PC-3 (cell line): ENCODE data around the gene ROS1. TPM values are rescaled to one million over a fixed set of nuclear protein-coding genes. Genes with fewer than 3 reads are reported as not detected.

Source experiments
- ATAC-seq: fragments of 200-7000 bp; cut with Tn5 transposase; 2 replicates; pipeline ENCODE4 v1.9.1; 2020; ENCODE audit warnings: mild to moderate bottlenecking, moderate library complexity
- BruUV-seq: library from RNA; stranded (reverse); fragments of 400-500 nt; replicated peaks from 2 replicates; lab custom pipeline; 2021; lab: Mats Ljungman, UMichigan
- CTCF ChIA-PET: fragments of 300-600 bp; sonication (Branson Sonifier 250); formaldehyde crosslinking; loops from one replicate; lab custom pipeline; 2022; ENCODE audit warnings: antibody characterized with exemption; lab: Charles Lee
- POLR2A ChIA-PET: fragments of 300-600 bp; sonication (Branson Sonifier 250); formaldehyde crosslinking; loops from one replicate; lab custom pipeline; 2022; ENCODE audit warnings: antibody characterized with exemption; ENCODE audit not compliant: unreplicated experiment; lab: Charles Lee
- DNase-seq: peaks from one replicate; pipeline ENCODE4 v3.0.0-alpha.2; 2015
- H2AFZ ChIP-seq: fragments of 300-600 bp; sonication (generic); 2 replicates; pipeline ENCODE4 v1.6.0; 2016; ENCODE audit warnings: antibody characterized with exemption, low read length
- H3F3A ChIP-seq: fragments of 300-600 bp; sonication (generic); one replicate; pipeline ENCODE4 v1.6.0; 2017; ENCODE audit warnings: antibody characterized with exemption, low read length, control low read depth, mild to moderate bottlenecking; ENCODE audit not compliant: unreplicated experiment
- H3K27ac ChIP-seq: fragments of 300-600 bp; sonication (generic); 2 replicates; pipeline ENCODE4 v1.5.1; 2016; ENCODE audit warnings: mild to moderate bottlenecking, low read length
- H3K27me3 ChIP-seq: fragments of 300-600 bp; sonication (generic); 2 replicates; pipeline ENCODE4 v1.6.1; 2016; ENCODE audit warnings: low read length, mixed read lengths
- H3K36me3 ChIP-seq: fragments of 300-600 bp; sonication (generic); 2 replicates; pipeline ENCODE4 v1.6.1; 2016; ENCODE audit warnings: low read depth, mixed run types, low read length, mixed read lengths
- H3K4me1 ChIP-seq: fragments of 300-600 bp; sonication (generic); 2 replicates; pipeline ENCODE4 v1.5.1; 2016; ENCODE audit warnings: low read length; ENCODE audit not compliant: insufficient read depth
- H3K4me2 ChIP-seq: fragments of 300-600 bp; sonication (generic); 2 replicates; pipeline ENCODE4 v1.6.0; 2016; ENCODE audit warnings: low read length
- H3K4me3 ChIP-seq: fragments of 300-600 bp; sonication (generic); 2 replicates; pipeline ENCODE4 v1.5.1; 2016; ENCODE audit warnings: mild to moderate bottlenecking, low read length, mixed read lengths
- H3K79me2 ChIP-seq: fragments of 300-600 bp; sonication (generic); 2 replicates; pipeline ENCODE4 v1.6.1; 2017; ENCODE audit warnings: low read length, mixed read lengths
- H3K9ac ChIP-seq: fragments of 300-600 bp; sonication (generic); 2 replicates; pipeline ENCODE4 v1.6.0; 2016; ENCODE audit warnings: mild to moderate bottlenecking, low read length
- H3K9me2 ChIP-seq: fragments of 300-600 bp; sonication (generic); replicated peaks from 2 replicates; pipeline ENCODE4 v1.6.1; 2016; ENCODE audit warnings: mixed run types, low read length, mixed read lengths
- H3K9me3 ChIP-seq: fragments of 300-600 bp; sonication (generic); 2 replicates; pipeline ENCODE4 v1.6.1; 2016; ENCODE audit warnings: low read length, mixed read lengths
- H4K20me1 ChIP-seq: fragments of 300-600 bp; sonication (generic); 2 replicates; pipeline ENCODE4 v1.6.1; 2016; ENCODE audit warnings: low read length, mixed read lengths
- EZH2 ChIP-seq: fragments of 300-600 bp; sonication (generic); IDR thresholded peaks from one replicate; pipeline ENCODE4 v1.6.1; 2017; ENCODE audit warnings: antibody characterized with exemption, mild to moderate bottlenecking, low read length; ENCODE audit not compliant: unreplicated experiment
- EZH2phosphoT487 ChIP-seq: fragments of 300-600 bp; sonication (generic); IDR thresholded peaks from 2 replicates; pipeline ENCODE4 v1.6.1; 2018; ENCODE audit warnings: mild to moderate bottlenecking, antibody characterized with exemption, low read length, borderline replicate concordance
- intact Hi-C: fragments of 100-400 bp; cut with micrococcal nuclease; formaldehyde crosslinking; loops from 2 replicates; pipeline ENCODE4 v1.9.0; 2023
- total RNA-seq: library from RNA; depleted of rRNA; stranded (reverse); fragments of >200 nt; gene quantifications from 2 replicates; pipeline ENCODE4 v1.2.3, GENCODE V29; 2014
- TF ChIP-seq, protein P1 (sequence below): fragments of 300-600 bp; sonication (generic); conservative IDR thresholded peaks from 2 replicates; pipeline ENCODE4 v1.5.1; 2017; ENCODE audit warnings: antibody characterized with exemption, low read depth, mild to moderate bottlenecking, low read length

ROS1 gene
- total RNA-seq, 1 experiment from 2014 or later = 0.07 TPM

DNA sequence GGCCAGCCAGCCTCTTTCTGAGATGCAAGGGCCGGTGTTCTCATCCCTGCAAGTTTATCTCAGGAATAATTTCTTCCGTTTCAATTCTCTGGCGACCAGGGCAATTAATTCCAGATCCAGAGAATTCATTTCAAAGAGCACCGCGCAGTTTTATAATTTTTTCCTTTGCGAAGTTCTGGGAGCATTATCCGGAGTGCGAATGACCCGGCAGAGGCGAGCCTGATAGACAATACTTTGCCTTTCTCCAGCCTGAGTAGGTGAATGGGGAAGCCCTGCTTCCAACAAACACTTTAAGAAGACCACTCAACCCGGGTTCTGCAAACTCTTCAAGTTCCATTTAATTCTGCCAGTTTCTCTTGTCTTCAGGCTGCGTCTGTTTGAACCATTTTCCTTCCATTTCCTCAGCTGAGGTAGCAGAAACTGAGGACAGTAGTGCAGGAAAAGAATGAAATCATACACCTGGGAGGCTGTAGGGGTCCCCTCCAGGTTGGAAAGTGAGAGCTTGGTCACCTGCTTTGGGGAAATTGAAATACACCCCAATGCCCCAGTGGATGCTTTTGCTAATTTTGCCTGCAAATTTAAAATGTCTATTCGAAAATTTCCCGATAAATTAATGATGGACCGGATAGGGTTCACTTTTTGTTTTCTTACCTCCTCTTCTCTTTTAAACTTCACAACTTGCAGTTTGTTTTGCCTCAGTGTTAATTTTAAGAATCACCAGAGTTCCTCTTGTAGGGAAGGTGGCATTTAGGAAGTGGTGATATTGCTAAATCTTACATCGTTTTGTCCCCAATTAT is 159.3 kb downstream of the ROS1 start:
- TF ChIP-seq EZH2phosphoT487 (no peak), EZH2 (no peak)
- TF ChIP-seq, protein P1, sequence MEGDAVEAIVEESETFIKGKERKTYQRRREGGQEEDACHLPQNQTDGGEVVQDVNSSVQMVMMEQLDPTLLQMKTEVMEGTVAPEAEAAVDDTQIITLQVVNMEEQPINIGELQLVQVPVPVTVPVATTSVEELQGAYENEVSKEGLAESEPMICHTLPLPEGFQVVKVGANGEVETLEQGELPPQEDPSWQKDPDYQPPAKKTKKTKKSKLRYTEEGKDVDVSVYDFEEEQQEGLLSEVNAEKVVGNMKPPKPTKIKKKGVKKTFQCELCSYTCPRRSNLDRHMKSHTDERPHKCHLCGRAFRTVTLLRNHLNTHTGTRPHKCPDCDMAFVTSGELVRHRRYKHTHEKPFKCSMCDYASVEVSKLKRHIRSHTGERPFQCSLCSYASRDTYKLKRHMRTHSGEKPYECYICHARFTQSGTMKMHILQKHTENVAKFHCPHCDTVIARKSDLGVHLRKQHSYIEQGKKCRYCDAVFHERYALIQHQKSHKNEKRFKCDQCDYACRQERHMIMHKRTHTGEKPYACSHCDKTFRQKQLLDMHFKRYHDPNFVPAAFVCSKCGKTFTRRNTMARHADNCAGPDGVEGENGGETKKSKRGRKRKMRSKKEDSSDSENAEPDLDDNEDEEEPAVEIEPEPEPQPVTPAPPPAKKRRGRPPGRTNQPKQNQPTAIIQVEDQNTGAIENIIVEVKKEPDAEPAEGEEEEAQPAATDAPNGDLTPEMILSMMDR = no peak
- H3K4me2 ChIP-seq = no peak overlapping the region

DNA sequence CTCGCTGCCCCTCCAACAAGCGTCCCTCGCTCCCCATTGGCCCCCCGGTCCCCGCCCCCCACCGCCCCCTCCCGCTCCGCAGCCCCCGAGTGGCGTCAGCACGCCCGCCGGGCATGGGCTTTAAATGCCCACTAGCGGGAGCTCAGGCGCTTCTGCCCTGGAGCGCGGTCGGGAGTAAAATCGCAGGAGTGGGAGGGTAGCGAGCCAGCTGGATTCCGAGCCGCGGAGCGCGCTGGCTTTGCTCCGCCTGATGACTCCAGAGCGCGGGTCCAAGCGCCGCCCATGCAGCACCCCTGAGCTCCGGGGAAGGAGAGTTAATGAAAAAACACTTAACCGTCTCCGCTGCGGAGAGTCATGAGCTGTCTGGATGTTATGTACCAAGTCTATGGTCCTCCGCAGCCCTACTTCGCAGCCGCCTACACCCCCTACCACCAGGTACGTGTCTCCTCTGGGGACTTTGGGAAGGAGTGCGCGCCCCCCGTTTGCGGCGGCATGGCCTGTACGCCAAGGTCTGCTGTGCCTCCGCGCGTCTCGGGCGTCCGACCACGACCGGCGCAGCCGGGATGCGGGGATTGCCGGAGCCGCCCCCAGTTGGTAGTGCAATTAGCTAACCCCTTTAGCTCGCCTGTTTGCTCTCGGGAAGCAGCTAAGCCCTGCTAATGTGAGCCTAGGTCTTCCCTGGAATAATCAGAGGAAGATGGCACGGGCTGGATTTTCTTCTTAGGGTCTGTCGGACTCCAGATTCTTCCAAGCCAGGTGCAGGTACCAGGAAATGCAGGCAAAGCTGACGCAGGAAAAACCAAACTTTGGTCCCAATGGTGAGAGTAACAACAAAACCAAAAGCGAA is 160.1 kb downstream of the ROS1 start, which contains the start of gene VGLL2:
Gene VGLL2, plus strand, starts transcription at position 149 of the 847 bp plus-strand sequence. Its CDS starts 206 bp downstream, at position 355.
- ChIA-PET CTCF (no interaction called here), POLR2A (no interaction called here)
- intact Hi-C loops = no loop called here
- Histone ChIP-seq H3K36me3 (no peaks in the 10 kb centered on the region), H3K27ac (no peak within 1 kb of the TSS), H3K27me3 (peaks cover 87% of the 10 kb centered on the region), H3K4me2 (no peak within 1 kb of the TSS), H3K79me2 (no peaks in the 10 kb centered on the region), H3K4me3 (no peak within 1 kb of the TSS), H3K9me3 (no peaks in the 10 kb centered on the region), H3K9ac (no peak within 1 kb of the TSS), H4K20me1 (no peaks in the 10 kb centered on the region), H3F3A (no peaks in the 10 kb centered on the region), H2AFZ (no peak within 1 kb of the TSS), H3K4me1 (no peaks in the 10 kb centered on the region), H3K9me2 (no peaks in the 10 kb centered on the region)
- ATAC-seq (no peak), DNase-seq (no peak)
- no TSS peak for BruUV-seq
- TF ChIP-seq, protein P1 = no peak
- TF ChIP-seq EZH2 = no peak
- no peak for TF ChIP-seq EZH2phosphoT487

More for the DNA sequence above, 159.3 kb downstream of the ROS1 start:
- no peaks in the 10 kb centered on the region for H3F3A ChIP-seq
- H3K4me3 ChIP-seq = no peak overlapping the region
- no peak overlapping the region for H2AFZ ChIP-seq
- H3K79me2 ChIP-seq = no peaks in the 10 kb centered on the region
- POLR2A ChIA-PET = no interaction called here
- no peaks in the 10 kb centered on the region for H3K36me3 ChIP-seq
- no peak for DNase-seq
- peaks cover 80% of the 10 kb centered on the region for H3K27me3 ChIP-seq
- ATAC-seq = no peak
- H3K9me3 ChIP-seq = no peaks in the 10 kb centered on the region
- H3K9ac ChIP-seq = no peak overlapping the region
- no peaks in the 10 kb centered on the region for H3K9me2 ChIP-seq
- intact Hi-C loops = no loop called here
- CTCF ChIA-PET = no interaction called here
- no peaks in the 10 kb centered on the region for H4K20me1 ChIP-seq
- H3K27ac ChIP-seq = no peak overlapping the region
- H3K4me1 ChIP-seq = no peaks in the 10 kb centered on the region
- BruUV-seq = no TSS peak
